ENCODE measurements around the gene STX18.
A peak's percentile ranks its signal among the peaks of the same experiment; 100 is the strongest.
"Not testable (repeated sequence)": the region's sequence is repeated elsewhere in the genome, so short reads cannot be mapped to it uniquely, and the experiment has no call there.

The STX18 gene

DNA sequence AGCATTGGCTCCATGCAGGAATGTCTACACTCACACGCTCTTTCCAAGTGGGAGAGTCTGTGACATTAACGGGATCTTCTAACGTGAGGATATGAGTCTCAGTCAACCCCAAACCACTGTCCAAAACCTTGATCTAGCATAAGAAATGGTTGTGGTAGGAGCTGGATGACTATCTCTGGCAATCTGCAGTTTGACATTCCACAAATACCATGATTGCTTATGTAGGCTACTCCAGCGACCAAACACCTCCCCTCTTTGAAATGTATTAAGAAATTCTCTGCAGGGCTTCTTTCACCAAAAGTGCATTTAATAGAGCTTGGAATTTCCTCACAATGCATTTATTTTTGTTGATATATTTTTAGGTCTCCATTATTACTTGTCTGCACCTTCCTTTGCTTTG, 14.1 kb upstream of the STX18 start:
- DNase-seq (ENCODE audit: low read depth in 2 of 2): no peak

GRCh38 chr4:4554234-4554633, 12.4 kb upstream of the STX18 start:
- DNase-seq (ENCODE audit: low read depth in 2 of 2): no peak

- DNase-seq (ENCODE audit: low read depth in 2 of 2): not testable (repeated sequence)
These were observed 10.2 kb upstream of the STX18 start for GRCh38 chr4:4552042-4552441.

DNA sequence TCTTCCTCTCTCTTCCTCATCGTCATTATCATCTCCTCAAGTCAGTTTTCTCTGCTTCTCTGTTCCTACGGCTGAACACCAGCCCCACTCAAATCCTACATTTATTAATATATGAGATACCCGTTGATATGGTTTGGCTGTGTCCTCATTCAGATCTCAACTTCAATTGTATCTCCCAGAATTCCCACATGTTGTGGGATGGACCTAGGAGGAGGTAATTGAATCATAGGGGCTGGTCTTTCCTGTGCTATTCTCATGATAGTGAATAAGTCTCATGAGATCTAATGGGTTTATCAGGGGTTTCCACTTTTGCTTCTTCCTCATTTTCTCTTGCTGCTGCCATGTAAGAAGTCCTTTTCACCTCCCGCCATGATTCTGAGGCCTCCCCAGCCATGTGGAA, 8.3 kb upstream of the STX18 start:
- DNase-seq (ENCODE audit: low read depth in 2 of 2): not testable (repeated sequence)

GRCh38 chr4:4549534-4549933, 7.7 kb upstream of the STX18 start:
- DNase-seq (ENCODE audit: low read depth in 2 of 2): no peak

- no peak for DNase-seq (ENCODE audit: low read depth in 2 of 2)
These were observed 1.1 kb upstream of the STX18 start for GRCh38 chr4:4542774-4543485.

GRCh38 chr4:4541040-4541631, 712 bp downstream of the STX18 start:
- peak in 1 of 2 donors; percentile 9 for DNase-seq (ENCODE audit: low read depth in 2 of 2)

GRCh38 chr4:4539481-4539880, 2.4 kb downstream of the STX18 start:
- DNase-seq (ENCODE audit: low read depth in 2 of 2): no peak

DNA sequence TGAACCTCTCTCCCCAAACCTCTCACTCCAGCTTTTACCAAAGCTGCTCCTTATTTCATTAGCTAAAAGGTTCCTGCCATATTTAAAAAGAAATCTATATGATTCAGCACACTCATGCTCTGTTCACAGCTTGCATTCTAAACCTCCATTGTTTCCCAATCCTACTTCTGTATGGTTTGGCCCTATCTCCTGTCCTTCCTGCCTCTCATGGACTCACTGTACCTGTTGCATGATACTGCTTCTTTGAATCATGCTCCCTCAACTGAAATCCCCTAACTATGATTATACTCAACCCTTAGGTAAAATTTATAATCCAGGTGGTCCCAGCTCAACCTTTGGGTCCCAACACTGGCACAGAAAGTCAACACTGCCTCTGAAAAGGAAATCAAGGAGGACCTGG, 6.3 kb downstream of the STX18 start:
- DNase-seq (ENCODE audit: low read depth in 2 of 2): no peak

GRCh38 chr4:4534515-4535145, 7.2 kb downstream of the STX18 start:
- DNase-seq (ENCODE audit: low read depth in 2 of 2): no peak

DNA sequence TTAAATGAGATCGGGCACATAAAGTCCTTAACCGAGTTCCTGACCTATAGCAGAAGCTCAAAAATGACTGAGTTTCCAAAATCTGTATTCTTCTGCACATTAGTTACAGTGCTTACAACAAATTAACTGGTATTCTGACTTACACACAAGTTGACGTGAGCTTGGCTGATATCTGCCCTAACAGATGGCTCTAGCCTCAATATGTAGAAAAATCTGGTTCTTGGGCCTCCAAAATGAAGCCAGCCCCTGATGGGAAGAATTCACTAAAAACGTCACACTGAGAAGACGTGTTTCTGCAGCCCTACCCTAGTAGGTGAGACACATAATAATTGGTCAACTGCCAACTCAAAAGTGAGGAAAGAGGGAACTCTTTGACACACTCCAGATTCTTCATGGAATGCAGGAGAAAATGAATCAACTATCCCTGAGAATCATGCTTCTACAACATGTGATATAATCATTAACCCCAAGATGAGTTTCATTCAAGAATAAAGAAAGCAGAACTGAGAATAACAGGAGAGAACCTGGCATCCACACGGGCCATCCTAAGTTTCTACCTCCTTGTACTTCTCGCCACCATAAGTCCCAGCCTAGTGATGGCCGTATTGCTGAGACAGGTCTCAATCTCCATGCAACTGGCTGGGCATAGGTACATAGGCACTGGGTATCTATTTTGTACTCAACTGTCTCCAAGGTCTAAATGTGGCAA, 8.2 kb downstream of the STX18 start:
- no peak for DNase-seq (ENCODE audit: low read depth in 2 of 2)

GRCh38 chr4:4532371-4533154, 9.3 kb downstream of the STX18 start:
- no peak for DNase-seq (ENCODE audit: low read depth in 2 of 2)

- no peak for DNase-seq (ENCODE audit: low read depth in 2 of 2)
These were observed 12.5 kb downstream of the STX18 start for GRCh38 chr4:4529392-4529791.

DNA sequence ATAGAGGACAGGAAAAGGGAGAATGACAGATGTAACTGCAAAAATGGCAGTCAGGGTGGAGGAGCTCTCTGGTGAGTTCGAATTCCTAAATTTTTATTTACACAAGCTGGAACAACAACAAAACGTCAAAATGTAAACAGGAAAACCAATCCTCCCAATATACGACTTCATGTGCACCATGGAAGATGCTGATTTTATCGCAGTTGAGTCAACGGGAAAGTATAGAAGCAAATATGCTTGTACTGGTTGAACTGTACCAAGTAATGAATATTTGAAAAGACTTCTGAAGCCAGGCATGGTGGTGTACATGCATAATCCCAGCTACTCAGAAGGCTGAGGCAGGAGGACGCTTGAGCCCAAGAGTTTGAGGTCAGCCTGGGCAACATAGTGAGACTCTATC, 15.4 kb downstream of the STX18 start:
- no peak for DNase-seq (ENCODE audit: low read depth in 2 of 2)

GRCh38 chr4:4524364-4524763, 17.5 kb downstream of the STX18 start:
- no peak for DNase-seq (ENCODE audit: low read depth in 2 of 2)

GRCh38 chr4:4521731-4522130, 20.1 kb downstream of the STX18 start:
- DNase-seq (ENCODE audit: low read depth in 2 of 2): no peak

GRCh38 chr4:4521136-4521535, 20.7 kb downstream of the STX18 start:
- no peak for DNase-seq (ENCODE audit: low read depth in 2 of 2)

DNA sequence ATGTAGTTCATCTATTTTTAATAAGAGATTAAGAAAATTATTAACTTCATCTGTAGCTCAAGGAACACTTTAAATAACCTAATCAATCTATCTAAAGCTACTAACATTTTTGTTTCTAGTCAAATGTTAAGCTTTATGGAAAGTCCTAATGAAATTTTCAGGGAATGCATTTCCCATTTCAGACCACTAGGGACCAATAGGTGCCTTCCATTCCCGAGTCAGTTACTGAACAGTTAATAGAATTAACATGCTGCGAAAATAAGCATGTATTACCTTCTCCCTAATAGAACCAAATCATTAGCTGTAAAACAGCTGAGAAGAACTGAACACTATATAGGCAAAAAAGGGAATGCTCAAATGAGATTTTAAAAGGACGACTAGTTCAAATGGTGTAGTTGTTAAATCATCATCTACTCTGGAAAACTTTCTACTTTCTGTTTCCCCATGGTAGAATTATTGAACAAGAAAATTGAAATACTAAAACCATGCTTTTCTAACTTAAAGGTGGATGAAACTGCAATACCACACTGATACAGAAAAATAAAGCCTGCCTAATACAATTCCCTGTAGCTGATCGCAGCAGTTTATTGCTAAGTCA, 22.5 kb downstream of the STX18 start:
- DNase-seq (ENCODE audit: low read depth in 2 of 2): no peak

DNA sequence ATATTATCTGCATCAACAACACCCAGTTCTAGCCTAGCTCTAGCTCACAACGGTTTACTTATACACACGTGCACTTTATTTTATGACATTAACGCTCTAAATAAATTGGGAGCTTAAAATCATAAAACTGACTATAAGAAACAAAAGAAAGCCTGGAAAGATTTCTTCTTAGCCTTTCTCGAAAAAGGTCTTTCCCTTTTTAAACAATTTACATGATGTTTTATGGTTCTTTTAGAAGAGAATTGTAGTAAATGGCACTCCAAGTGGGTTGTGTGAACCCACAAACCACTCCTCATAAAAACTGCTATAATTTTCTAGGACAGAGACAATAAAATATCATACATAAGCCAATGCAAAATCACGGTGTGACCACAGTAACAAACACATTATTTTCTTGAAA, 23.1 kb downstream of the STX18 start:
- DNase-seq (ENCODE audit: low read depth in 2 of 2): no peak

DNA sequence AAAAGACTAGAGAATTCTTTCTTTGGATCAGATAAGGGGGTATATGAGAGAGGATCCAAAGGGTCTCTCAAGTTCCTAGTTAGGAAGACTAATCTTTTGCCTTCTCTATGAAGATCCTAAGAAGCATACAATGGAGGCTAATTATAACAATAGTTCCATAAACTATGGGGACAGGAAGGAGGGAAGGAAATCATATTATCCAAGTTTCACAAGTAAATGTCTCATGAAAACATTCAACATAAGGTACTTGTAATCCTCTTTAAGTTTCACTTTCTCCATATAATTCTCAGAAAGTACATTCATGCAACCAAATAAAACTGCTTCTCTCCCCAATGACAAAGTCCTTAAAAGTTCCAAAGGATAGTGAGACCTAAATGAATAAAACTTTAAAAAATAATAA, 27.1 kb downstream of the STX18 start:
- DNase-seq (ENCODE audit: low read depth in 2 of 2): no peak

GRCh38 chr4:4512282-4512681, 29.6 kb downstream of the STX18 start:
- DNase-seq (ENCODE audit: low read depth in 2 of 2): no peak
